Measurements from ENCODE around the gene MEIS3. TPM values are rescaled to one million over a fixed set of nuclear protein-coding genes. Genes with fewer than 3 reads are reported as not detected.

MEIS3 gene
- total and polyA plus RNA-seq, 4 donors = 3.8 to 10.2 (median 7.9) TPM

- no peaks in the 10 kb centered on the region for H3K36me3 ChIP-seq (ENCODE audit: control insufficient read depth in 4 of 4, insufficient read depth in 4 of 4, low read length in 4 of 4)
- no peak for TF ChIP-seq CTCF (IDR thresholded peaks at IDR 0.05; ENCODE audit: control extremely low read depth, extremely low read depth)
- 31 to 39% methylated on average over 5 of the region's 5 CpGs for WGBS, 2 donors
- no peak overlapping the region for H3K27ac ChIP-seq (ENCODE audit: low read depth in 1 of 2, low read length in 1 of 2)
- peaks cover 0 to 2% (median 0%) of the 10 kb centered on the region in 5 donors for H3K4me1 ChIP-seq (ENCODE audit: control insufficient read depth in 5 of 5, insufficient read depth in 5 of 5, low read length in 5 of 5)
- no peak overlapping the region for H3K4me3 ChIP-seq
- H3K27me3 ChIP-seq (ENCODE audit: control insufficient read depth in 3 of 3, insufficient read depth in 3 of 3, low read length in 2 of 3) = peaks cover 0 to 47% (median 43%) of the 10 kb centered on the region in 3 donors
- no peak overlapping the region for H3K9ac ChIP-seq (ENCODE audit: insufficient read depth in 1 of 2, low read length in 2 of 2)
- ATAC-seq (ENCODE audit: insufficient read depth, low FRiP score) (no peak), DNase-seq (no peak)
- H3K9me3 ChIP-seq (ENCODE audit: control insufficient read depth in 4 of 4, insufficient read depth in 3 of 4, low read length in 3 of 4) = peaks cover 0 to 18% (median 8%) of the 10 kb centered on the region in 4 donors
These were observed 39.3 kb upstream of the MEIS3 start for GRCh38 chr19:47458672-47459071.

DNA sequence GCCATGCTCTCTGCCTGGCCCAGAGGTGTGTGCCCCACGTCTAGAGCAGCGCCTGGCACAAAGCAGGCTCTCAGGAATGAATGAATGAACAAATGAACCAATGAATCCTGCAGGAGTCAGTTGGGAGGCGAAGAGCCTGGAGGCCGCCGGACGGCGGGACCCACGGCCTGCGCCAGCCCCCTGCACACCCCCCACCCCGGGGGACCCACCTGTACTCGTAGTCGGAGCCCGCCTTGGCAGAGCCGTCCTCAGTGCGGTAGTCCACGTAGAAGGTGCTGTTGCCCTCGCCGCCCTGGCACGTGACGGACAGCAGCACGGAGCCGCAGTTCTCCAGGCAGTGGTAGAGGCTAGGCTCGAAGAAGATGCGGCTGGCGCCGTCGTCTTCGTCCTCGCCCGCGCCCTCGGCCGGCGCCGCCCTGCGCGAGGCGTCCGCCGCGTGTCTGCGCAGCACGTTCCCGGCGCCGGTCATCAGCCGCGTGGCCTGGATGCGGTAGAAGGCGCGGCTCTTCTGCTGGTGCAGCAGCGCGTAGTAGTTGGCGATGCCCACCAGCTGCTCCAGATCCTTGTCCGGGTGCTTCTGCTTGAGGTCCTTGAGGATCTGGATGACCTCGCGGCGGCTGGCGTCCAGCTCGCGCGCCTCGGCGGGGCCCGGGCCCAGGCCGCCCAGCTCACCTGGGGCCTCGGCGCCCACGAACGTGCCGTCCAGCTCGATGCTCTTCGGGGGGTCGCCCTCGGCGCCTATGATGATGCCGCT is 37.6 kb upstream of the MEIS3 start:
- Histone ChIP-seq H3K9ac (ENCODE audit: insufficient read depth in 1 of 2, low read length in 2 of 2) (no peak overlapping the region), H3K27ac (ENCODE audit: low read depth in 1 of 2, low read length in 1 of 2) (no peak overlapping the region), H3K9me3 (ENCODE audit: control insufficient read depth in 4 of 4, insufficient read depth in 3 of 4, low read length in 3 of 4) (peaks cover 0 to 18% (median 8%) of the 10 kb centered on the region in 4 donors), H3K36me3 (ENCODE audit: control insufficient read depth in 4 of 4, insufficient read depth in 4 of 4, low read length in 4 of 4) (no peaks in the 10 kb centered on the region), H3K4me1 (ENCODE audit: control insufficient read depth in 5 of 5, insufficient read depth in 5 of 5, low read length in 5 of 5) (peaks cover 0 to 2% (median 0%) of the 10 kb centered on the region in 5 donors), H3K27me3 (ENCODE audit: control insufficient read depth in 3 of 3, insufficient read depth in 3 of 3, low read length in 2 of 3) (peaks cover 0 to 48% (median 43%) of the 10 kb centered on the region in 3 donors), H3K4me3 (no peak overlapping the region)
- 28 to 31% methylated on average over 77 of the region's 77 CpGs for WGBS, 2 donors
- TF ChIP-seq CTCF (IDR thresholded peaks at IDR 0.05; ENCODE audit: control extremely low read depth, extremely low read depth) = no peak
- ATAC-seq (ENCODE audit: insufficient read depth, low FRiP score) = no peak
- DNase-seq = no peak

GRCh38 chr19:47450478-47450877 is 31.2 kb upstream of the MEIS3 start:
- H3K4me3 ChIP-seq = no peak overlapping the region
- peaks cover 0 to 20% (median 2%) of the 10 kb centered on the region in 4 donors for H3K9me3 ChIP-seq (ENCODE audit: control insufficient read depth in 4 of 4, insufficient read depth in 3 of 4, low read length in 3 of 4)
- DNase-seq (no peak), ATAC-seq (ENCODE audit: insufficient read depth, low FRiP score) (no peak)
- TF ChIP-seq CTCF (IDR thresholded peaks at IDR 0.05; ENCODE audit: control extremely low read depth, extremely low read depth) = no peak
- H3K9ac ChIP-seq (ENCODE audit: insufficient read depth in 1 of 2, low read length in 2 of 2) = no peak overlapping the region
- 60 to 71% methylated on average over 7 of the region's 7 CpGs for WGBS, 2 donors
- H3K36me3 ChIP-seq (ENCODE audit: control insufficient read depth in 4 of 4, insufficient read depth in 4 of 4, low read length in 4 of 4) = no peaks in the 10 kb centered on the region
- H3K4me1 ChIP-seq (ENCODE audit: control insufficient read depth in 5 of 5, insufficient read depth in 5 of 5, low read length in 5 of 5) = peaks cover 0 to 17% (median 3%) of the 10 kb centered on the region in 5 donors
- H3K27ac ChIP-seq (ENCODE audit: low read depth in 1 of 2, low read length in 1 of 2) = no peak overlapping the region
- H3K27me3 ChIP-seq (ENCODE audit: control insufficient read depth in 3 of 3, insufficient read depth in 3 of 3, low read length in 2 of 3) = peaks cover 0 to 50% (median 17%) of the 10 kb centered on the region in 3 donors
